GM12878 (cell line): Measurements from ENCODE around the gene TAMALIN.

Source experiments
- CEBPB ChIP-seq, 2 experiments: fragments of 150-350 bp in 1 of 2; IDR thresholded peaks; 2 replicates each; pipeline ENCODE4 v1.6.1; 2012 to 2014; ENCODE audit warnings: low read depth in 2 of 2, low read length in 2 of 2, borderline replicate concordance in 1 of 2, inconsistent platforms in 1 of 2
- CTCF ChIP-seq, 3 experiments: IDR thresholded peaks in 2 of 3; conservative IDR thresholded peaks in 1 of 3; 2 replicates each; pipeline ENCODE4 v1.5.1; 2011; ENCODE audit warnings: low read depth in 3 of 3, low read length in 3 of 3, mild to moderate bottlenecking in 3 of 3, control low read depth in 2 of 3, moderate library complexity in 2 of 3, inconsistent platforms in 1 of 3, mixed read lengths in 1 of 3; ENCODE audit not compliant: control insufficient read depth in 2 of 3, insufficient read depth in 1 of 3; ENCODE audit errors: extremely low read depth in 1 of 3
- GABPA ChIP-seq: IDR thresholded peaks from 2 replicates; pipeline ENCODE4 v1.6.1; 2014; ENCODE audit warnings: antibody characterized with exemption, low read depth, mild to moderate bottlenecking, inconsistent platforms
- NR2C2 ChIP-seq: IDR thresholded peaks from 2 replicates; pipeline ENCODE4 v1.6.1; 2011; ENCODE audit warnings: borderline replicate concordance, low read depth; ENCODE audit not compliant: control insufficient read depth, insufficient read length
- PML ChIP-seq: IDR thresholded peaks from 2 replicates; pipeline ENCODE4 v1.6.1; 2012; ENCODE audit warnings: low read length, inconsistent platforms
- POLR2A ChIP-seq: IDR thresholded peaks from 2 replicates; pipeline ENCODE4 v1.6.1; 2011; ENCODE audit warnings: low read depth, mild to moderate bottlenecking, low read length
- POLR2AphosphoS5 ChIP-seq: IDR thresholded peaks from 2 replicates; pipeline ENCODE4 v1.6.1; 2011; ENCODE audit warnings: mild to moderate bottlenecking, low read length, inconsistent platforms
- SRF ChIP-seq, 2 experiments: IDR thresholded peaks; 2 replicates each; pipeline ENCODE4 v1.6.1; 2011; ENCODE audit warnings: low read depth in 2 of 2, low read length in 2 of 2, mild to moderate bottlenecking in 1 of 2, moderate library complexity in 1 of 2
- ZNF274 ChIP-seq: IDR thresholded peaks from one replicate; pipeline ENCODE4 v1.8.0; 2011; ENCODE audit not compliant: insufficient read length, insufficient read depth

GRCh38 chr12:52056801-52057637 lies 50.3 kb downstream of the TAMALIN start:
- TF ChIP-seq ZNF274 (no peak), NR2C2 (no peak), CTCF (IDR thresholded peaks at IDR 0.05 in 2 of 3, conservative IDR thresholded peaks at IDR 0.05 in 1 of 3; ENCODE audit: control insufficient read depth in 2 of 3, extremely low read depth in 1 of 3, insufficient read depth in 1 of 3, low read depth in 3 of 3, low read length in 3 of 3) (no peak), PML (no peak), POLR2A (no peak), SRF (IDR thresholded peaks at IDR 0.05; ENCODE audit: low read depth in 2 of 2, low read length in 2 of 2) (no peak), POLR2AphosphoS5 (no peak), GABPA (no peak), CEBPB (IDR thresholded peaks at IDR 0.05; ENCODE audit: borderline replicate concordance in 1 of 2, low read depth in 2 of 2, low read length in 2 of 2) (no peak)
